Measurements from ENCODE around the gene ZDHHC7.

The ZDHHC7 gene

GRCh38 chr16:85018529-85019236 lies 7.3 kb upstream of the ZDHHC7 start:
- no peak for DNase-seq (ENCODE audit: low spot score)

- DNase-seq (ENCODE audit: low spot score), result no peak
These were observed 6.3 kb upstream of the ZDHHC7 start for GRCh38 chr16:85017633-85018032.

GRCh38 chr16:85017151-85017550 lies 5.8 kb upstream of the ZDHHC7 start:
- no peak for DNase-seq (ENCODE audit: low spot score)

- no peak for DNase-seq (ENCODE audit: low spot score)
These were observed 4.3 kb upstream of the ZDHHC7 start for GRCh38 chr16:85015481-85016187.

GRCh38 chr16:85014311-85014710 lies 3.0 kb upstream of the ZDHHC7 start:
- no peak for DNase-seq (ENCODE audit: low spot score)

GRCh38 chr16:85011846-85012284 lies 530 bp upstream of the ZDHHC7 start:
- DNase-seq (ENCODE audit: low spot score), result no peak

GRCh38 chr16:85010446-85010930 lies 847 bp downstream of the ZDHHC7 start:
- no peak for DNase-seq (ENCODE audit: low spot score)

GRCh38 chr16:85008271-85008670 lies 3.1 kb downstream of the ZDHHC7 start:
- DNase-seq (ENCODE audit: low spot score), result no peak

GRCh38 chr16:85007496-85008214 lies 3.7 kb downstream of the ZDHHC7 start:
- DNase-seq (ENCODE audit: low spot score), result no peak

- DNase-seq (ENCODE audit: low spot score), result no peak
These were observed 4.7 kb downstream of the ZDHHC7 start for GRCh38 chr16:85006639-85007038.

GRCh38 chr16:85005285-85006069 lies 5.9 kb downstream of the ZDHHC7 start:
- DNase-seq (ENCODE audit: low spot score), result no peak

GRCh38 chr16:85004587-85005205 lies 6.6 kb downstream of the ZDHHC7 start:
- DNase-seq (ENCODE audit: low spot score), result no peak

- DNase-seq (ENCODE audit: low spot score), result no peak
These were observed 7.4 kb downstream of the ZDHHC7 start for GRCh38 chr16:85003725-85004586.

GRCh38 chr16:85003076-85003475 lies 8.3 kb downstream of the ZDHHC7 start:
- no peak for DNase-seq (ENCODE audit: low spot score)

- no peak for DNase-seq (ENCODE audit: low spot score)
These were observed 8.7 kb downstream of the ZDHHC7 start for GRCh38 chr16:85002608-85003007.

GRCh38 chr16:85002099-85002541 lies 9.2 kb downstream of the ZDHHC7 start:
- DNase-seq (ENCODE audit: low spot score), result no peak

- no peak for DNase-seq (ENCODE audit: low spot score)
These were observed 11.4 kb downstream of the ZDHHC7 start for GRCh38 chr16:84999857-85000480.

GRCh38 chr16:84999200-84999599 lies 12.1 kb downstream of the ZDHHC7 start:
- DNase-seq (ENCODE audit: low spot score), result no peak

- DNase-seq (ENCODE audit: low spot score), result no peak
These were observed 15.0 kb downstream of the ZDHHC7 start for GRCh38 chr16:84996365-84996764.

GRCh38 chr16:84995663-84996062 lies 15.7 kb downstream of the ZDHHC7 start:
- no peak for DNase-seq (ENCODE audit: low spot score)
